ENCODE measurements around the gene RIN2. TPM values are rescaled to one million over a fixed set of nuclear protein-coding genes. Genes with fewer than 3 reads are reported as not detected.

RIN2 gene
- total and polyA plus RNA-seq, 4 donors, result 3.4 to 16.6 (median 6.3) TPM

DNA sequence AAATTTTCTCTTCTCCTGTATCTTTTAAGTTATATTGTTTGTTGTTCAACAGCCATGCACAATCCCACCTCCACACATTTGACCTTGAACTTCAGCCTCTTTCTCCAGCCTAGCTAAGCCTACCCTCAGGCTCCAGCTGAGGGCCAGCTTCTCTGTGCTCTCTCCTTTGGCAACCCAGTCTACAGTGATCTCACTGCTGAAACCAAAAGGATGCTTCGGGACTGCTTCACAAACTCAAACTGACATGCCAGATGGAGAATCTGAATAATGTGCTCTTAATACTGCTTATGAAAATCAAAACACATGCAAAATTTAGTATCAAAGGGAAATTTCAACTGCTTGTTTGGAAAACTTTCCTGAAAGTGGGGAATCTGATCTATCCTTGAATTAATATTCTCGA, 16.1 kb upstream of the RIN2 start:
- TF ChIP-seq HNF4G (IDR thresholded peaks at IDR 0.05), result no peak
- no peak for TF ChIP-seq YY1 (IDR thresholded peaks at IDR 0.05)
- no peak for TF ChIP-seq JUND (IDR thresholded peaks at IDR 0.05)
- TF ChIP-seq, protein P1, sequence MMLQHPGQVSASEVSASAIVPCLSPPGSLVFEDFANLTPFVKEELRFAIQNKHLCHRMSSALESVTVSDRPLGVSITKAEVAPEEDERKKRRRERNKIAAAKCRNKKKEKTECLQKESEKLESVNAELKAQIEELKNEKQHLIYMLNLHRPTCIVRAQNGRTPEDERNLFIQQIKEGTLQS (IDR thresholded peaks at IDR 0.05), result no peak
- TF ChIP-seq, protein P2, sequence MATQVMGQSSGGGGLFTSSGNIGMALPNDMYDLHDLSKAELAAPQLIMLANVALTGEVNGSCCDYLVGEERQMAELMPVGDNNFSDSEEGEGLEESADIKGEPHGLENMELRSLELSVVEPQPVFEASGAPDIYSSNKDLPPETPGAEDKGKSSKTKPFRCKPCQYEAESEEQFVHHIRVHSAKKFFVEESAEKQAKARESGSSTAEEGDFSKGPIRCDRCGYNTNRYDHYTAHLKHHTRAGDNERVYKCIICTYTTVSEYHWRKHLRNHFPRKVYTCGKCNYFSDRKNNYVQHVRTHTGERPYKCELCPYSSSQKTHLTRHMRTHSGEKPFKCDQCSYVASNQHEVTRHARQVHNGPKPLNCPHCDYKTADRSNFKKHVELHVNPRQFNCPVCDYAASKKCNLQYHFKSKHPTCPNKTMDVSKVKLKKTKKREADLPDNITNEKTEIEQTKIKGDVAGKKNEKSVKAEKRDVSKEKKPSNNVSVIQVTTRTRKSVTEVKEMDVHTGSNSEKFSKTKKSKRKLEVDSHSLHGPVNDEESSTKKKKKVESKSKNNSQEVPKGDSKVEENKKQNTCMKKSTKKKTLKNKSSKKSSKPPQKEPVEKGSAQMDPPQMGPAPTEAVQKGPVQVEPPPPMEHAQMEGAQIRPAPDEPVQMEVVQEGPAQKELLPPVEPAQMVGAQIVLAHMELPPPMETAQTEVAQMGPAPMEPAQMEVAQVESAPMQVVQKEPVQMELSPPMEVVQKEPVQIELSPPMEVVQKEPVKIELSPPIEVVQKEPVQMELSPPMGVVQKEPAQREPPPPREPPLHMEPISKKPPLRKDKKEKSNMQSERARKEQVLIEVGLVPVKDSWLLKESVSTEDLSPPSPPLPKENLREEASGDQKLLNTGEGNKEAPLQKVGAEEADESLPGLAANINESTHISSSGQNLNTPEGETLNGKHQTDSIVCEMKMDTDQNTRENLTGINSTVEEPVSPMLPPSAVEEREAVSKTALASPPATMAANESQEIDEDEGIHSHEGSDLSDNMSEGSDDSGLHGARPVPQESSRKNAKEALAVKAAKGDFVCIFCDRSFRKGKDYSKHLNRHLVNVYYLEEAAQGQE (IDR thresholded peaks at IDR 0.05), result no peak
- no peak for TF ChIP-seq SP1 (IDR thresholded peaks at IDR 0.05)
- no peak for TF ChIP-seq NR2F2 (IDR thresholded peaks at IDR 0.05)
- TF ChIP-seq FOXA1 (IDR thresholded peaks at IDR 0.05), result no peak
- no peak for TF ChIP-seq TAF1 (conservative IDR thresholded peaks at IDR 0.05)
- no peak for TF ChIP-seq HNF4A (conservative IDR thresholded peaks at IDR 0.05)
- Histone ChIP-seq H3K27ac (ENCODE audit: low read depth in 1 of 2, low read length in 2 of 2) (no peak overlapping the region), H3K9me3 (ENCODE audit: control insufficient read depth in 4 of 4, low read length in 3 of 4) (peaks cover 0 to 2% (median 0%) of the 10 kb centered on the region in 4 donors), H3K27me3 (ENCODE audit: control insufficient read depth in 4 of 4, insufficient read depth in 4 of 4, low read length in 3 of 4) (peaks cover 0 to 3% (median 0%) of the 10 kb centered on the region in 4 donors), H3K4me3 (ENCODE audit: low read depth in 1 of 3, low read length in 3 of 3) (no peak overlapping the region), H3K36me3 (ENCODE audit: control insufficient read depth in 4 of 4, insufficient read depth in 3 of 4, low read depth in 1 of 4, low read length in 3 of 4) (no peaks in the 10 kb centered on the region), H3K9ac (ENCODE audit: low read depth in 1 of 2, low read length in 2 of 2) (no peak overlapping the region), H3K4me1 (ENCODE audit: control insufficient read depth in 4 of 4, insufficient read depth in 4 of 4, low read length in 3 of 4) (no peaks in the 10 kb centered on the region)
- 91% methylated on average over 2 of the region's 2 CpGs for WGBS
- no peak for DNase-seq (ENCODE audit: low spot score)

DNA sequence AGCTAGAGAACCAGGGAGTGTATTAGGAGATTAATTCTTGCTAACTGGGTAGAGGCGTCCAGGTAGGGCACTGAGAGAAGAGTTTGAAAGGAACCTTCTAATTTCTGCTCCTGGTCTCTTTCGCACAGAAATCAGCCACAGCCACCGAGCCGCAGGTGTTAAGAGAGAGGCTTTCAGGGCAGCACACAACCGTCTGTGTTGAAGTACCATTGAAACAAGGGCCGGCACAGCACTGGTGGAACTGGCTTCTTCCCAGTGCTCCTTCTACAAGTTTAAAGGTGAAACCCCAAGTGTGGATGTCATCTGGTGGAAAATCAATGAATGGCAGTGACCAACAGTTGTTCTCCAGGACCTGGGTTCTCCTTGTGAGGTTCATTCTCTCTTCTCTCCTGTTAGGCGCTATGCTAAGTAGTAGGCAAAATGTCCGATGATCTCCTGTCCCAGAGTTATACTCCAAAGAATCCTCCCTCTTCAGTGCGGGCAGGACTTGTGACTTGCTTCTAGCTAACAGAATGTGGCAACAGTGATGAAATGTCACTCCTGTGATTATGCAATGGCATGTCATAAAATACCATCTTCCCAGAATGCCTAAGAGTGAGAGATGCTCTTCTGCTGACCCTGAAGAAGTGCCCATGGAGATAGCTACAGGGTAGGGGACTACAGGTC, 15.0 kb upstream of the RIN2 start:
- WGBS, result 77% methylated on average over 9 of the region's 9 CpGs
- Histone ChIP-seq H3K36me3 (ENCODE audit: control insufficient read depth in 4 of 4, insufficient read depth in 3 of 4, low read depth in 1 of 4, low read length in 3 of 4) (no peaks in the 10 kb centered on the region), H3K4me1 (ENCODE audit: control insufficient read depth in 4 of 4, insufficient read depth in 4 of 4, low read length in 3 of 4) (no peaks in the 10 kb centered on the region), H3K27me3 (ENCODE audit: control insufficient read depth in 4 of 4, insufficient read depth in 4 of 4, low read length in 3 of 4) (peaks cover 0 to 3% (median 0%) of the 10 kb centered on the region in 4 donors), H3K27ac (ENCODE audit: low read depth in 1 of 2, low read length in 2 of 2) (no peak overlapping the region), H3K9me3 (ENCODE audit: control insufficient read depth in 4 of 4, low read length in 3 of 4) (peaks cover 0 to 2% (median 0%) of the 10 kb centered on the region in 4 donors), H3K4me3 (ENCODE audit: low read depth in 1 of 3, low read length in 3 of 3) (no peak overlapping the region), H3K9ac (ENCODE audit: low read depth in 1 of 2, low read length in 2 of 2) (no peak overlapping the region)
- TF ChIP-seq, protein P1 (IDR thresholded peaks at IDR 0.05), result no peak
- TF ChIP-seq TAF1 (conservative IDR thresholded peaks at IDR 0.05), result no peak
- no peak for TF ChIP-seq EGR1 (IDR thresholded peaks at IDR 0.05; ENCODE audit: low read depth in 2 of 2)
- TF ChIP-seq RAD21 (IDR thresholded peaks at IDR 0.05), result no peak
- TF ChIP-seq, protein P3, sequence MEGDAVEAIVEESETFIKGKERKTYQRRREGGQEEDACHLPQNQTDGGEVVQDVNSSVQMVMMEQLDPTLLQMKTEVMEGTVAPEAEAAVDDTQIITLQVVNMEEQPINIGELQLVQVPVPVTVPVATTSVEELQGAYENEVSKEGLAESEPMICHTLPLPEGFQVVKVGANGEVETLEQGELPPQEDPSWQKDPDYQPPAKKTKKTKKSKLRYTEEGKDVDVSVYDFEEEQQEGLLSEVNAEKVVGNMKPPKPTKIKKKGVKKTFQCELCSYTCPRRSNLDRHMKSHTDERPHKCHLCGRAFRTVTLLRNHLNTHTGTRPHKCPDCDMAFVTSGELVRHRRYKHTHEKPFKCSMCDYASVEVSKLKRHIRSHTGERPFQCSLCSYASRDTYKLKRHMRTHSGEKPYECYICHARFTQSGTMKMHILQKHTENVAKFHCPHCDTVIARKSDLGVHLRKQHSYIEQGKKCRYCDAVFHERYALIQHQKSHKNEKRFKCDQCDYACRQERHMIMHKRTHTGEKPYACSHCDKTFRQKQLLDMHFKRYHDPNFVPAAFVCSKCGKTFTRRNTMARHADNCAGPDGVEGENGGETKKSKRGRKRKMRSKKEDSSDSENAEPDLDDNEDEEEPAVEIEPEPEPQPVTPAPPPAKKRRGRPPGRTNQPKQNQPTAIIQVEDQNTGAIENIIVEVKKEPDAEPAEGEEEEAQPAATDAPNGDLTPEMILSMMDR (IDR thresholded peaks at IDR 0.05; ENCODE audit: low read depth, low read length, missing input control), result no peak
- no peak for TF ChIP-seq GABPA (IDR thresholded peaks at IDR 0.05 in 1 of 2, conservative IDR thresholded peaks at IDR 0.05 in 1 of 2)
- TF ChIP-seq FOXA1 (IDR thresholded peaks at IDR 0.05), result no peak
- TF ChIP-seq SP1 (IDR thresholded peaks at IDR 0.05), result no peak
- TF ChIP-seq, protein P4, sequence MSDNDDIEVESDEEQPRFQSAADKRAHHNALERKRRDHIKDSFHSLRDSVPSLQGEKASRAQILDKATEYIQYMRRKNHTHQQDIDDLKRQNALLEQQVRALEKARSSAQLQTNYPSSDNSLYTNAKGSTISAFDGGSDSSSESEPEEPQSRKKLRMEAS (IDR thresholded peaks at IDR 0.05), result no peak
- TF ChIP-seq, protein P5, sequence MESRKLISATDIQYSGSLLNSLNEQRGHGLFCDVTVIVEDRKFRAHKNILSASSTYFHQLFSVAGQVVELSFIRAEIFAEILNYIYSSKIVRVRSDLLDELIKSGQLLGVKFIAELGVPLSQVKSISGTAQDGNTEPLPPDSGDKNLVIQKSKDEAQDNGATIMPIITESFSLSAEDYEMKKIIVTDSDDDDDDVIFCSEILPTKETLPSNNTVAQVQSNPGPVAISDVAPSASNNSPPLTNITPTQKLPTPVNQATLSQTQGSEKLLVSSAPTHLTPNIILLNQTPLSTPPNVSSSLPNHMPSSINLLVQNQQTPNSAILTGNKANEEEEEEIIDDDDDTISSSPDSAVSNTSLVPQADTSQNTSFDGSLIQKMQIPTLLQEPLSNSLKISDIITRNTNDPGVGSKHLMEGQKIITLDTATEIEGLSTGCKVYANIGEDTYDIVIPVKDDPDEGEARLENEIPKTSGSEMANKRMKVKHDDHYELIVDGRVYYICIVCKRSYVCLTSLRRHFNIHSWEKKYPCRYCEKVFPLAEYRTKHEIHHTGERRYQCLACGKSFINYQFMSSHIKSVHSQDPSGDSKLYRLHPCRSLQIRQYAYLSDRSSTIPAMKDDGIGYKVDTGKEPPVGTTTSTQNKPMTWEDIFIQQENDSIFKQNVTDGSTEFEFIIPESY (IDR thresholded peaks at IDR 0.05), result no peak
- TF ChIP-seq, protein P2 (IDR thresholded peaks at IDR 0.05), result no peak
- no peak for TF ChIP-seq YY1 (IDR thresholded peaks at IDR 0.05)
- TF ChIP-seq NR2F2 (IDR thresholded peaks at IDR 0.05), result no peak
- TF ChIP-seq RXRA (IDR thresholded peaks at IDR 0.05), result no peak
- no peak for DNase-seq (ENCODE audit: low spot score)

Data from liver (tissue), 9 donors.